Urinary bladder (tissue), 4 donors: ENCODE data around the gene MIGA1. TPM values are rescaled to one million over a fixed set of nuclear protein-coding genes. Genes with fewer than 3 reads are reported as not detected.
"Not testable (repeated sequence)": the region's sequence is repeated elsewhere in the genome, so short reads cannot be mapped to it uniquely, and the experiment has no call there.

Experiments used
- DNase-seq: peaks from one replicate; pipeline ENCODE4 v3.0.0-alpha.2; 2015; ENCODE audit errors: extremely low spot score
- H3K27ac ChIP-seq: one replicate; pipeline ENCODE4 v1.5.1; 2013; ENCODE audit warnings: low read depth, mild to moderate bottlenecking, moderate library complexity
- H3K36me3 ChIP-seq: one replicate; pipeline ENCODE4 v1.6.1; 2013; ENCODE audit warnings: mild to moderate bottlenecking, moderate library complexity; ENCODE audit not compliant: insufficient read depth
- H3K4me1 ChIP-seq: one replicate; pipeline ENCODE4 v1.6.1; 2013; ENCODE audit warnings: mild to moderate bottlenecking, moderate library complexity; ENCODE audit not compliant: insufficient read depth
- H3K4me3 ChIP-seq: one replicate; pipeline ENCODE4 v1.5.1; 2013; ENCODE audit warnings: low read depth, low read length
- WGBS: extraction: QIAGEN DNeasy Blood & Tissue Kit; methylation state at CpG from one replicate; pipeline ENCODE4 v1.1.7; 2013; 5-methylcytosine and 5-hydroxymethylcytosine counted together
- polyA plus RNA-seq: library from polyadenylated mRNA; stranded (reverse); fragments of 200-250 nt; gene quantifications from one replicate; pipeline ENCODE4 v1.2.3, GENCODE V29; 2013
- total RNA-seq: library from RNA; depleted of rRNA; stranded (reverse); fragments of >200 nt; gene quantifications from one replicate; pipeline ENCODE4 v1.2.3, GENCODE V29; 2014
- donor health status: healthy with polysubstance abuse.
- donor health status: healthy.

The MIGA1 gene
- total and polyA plus RNA-seq, 2 donors: 8.7 to 30.2 TPM

GRCh38 chr1:77776007-77776700 is 3.3 kb upstream of the MIGA1 start:
- H3K4me1 ChIP-seq: no peaks in the 10 kb centered on the region
- no peak overlapping the region for H3K27ac ChIP-seq
- H3K4me3 ChIP-seq: no peak overlapping the region
- no peaks in the 10 kb centered on the region for H3K36me3 ChIP-seq
- DNase-seq: no peak
- 62% methylated on average over 7 of the region's 7 CpGs for WGBS

- H3K36me3 ChIP-seq: peaks cover 2% of the 10 kb centered on the region
- no peaks in the 10 kb centered on the region for H3K4me1 ChIP-seq
- WGBS: 84% methylated on average over 1 of the region's 1 CpG
- no peak for DNase-seq
- no peak overlapping the region for H3K4me3 ChIP-seq
- no peak overlapping the region for H3K27ac ChIP-seq
Measured at GRCh38 chr1:77781683-77782082, 2.2 kb downstream of the MIGA1 start.

- 83% methylated on average over 2 of the region's 2 CpGs for WGBS
- DNase-seq: no peak
- H3K36me3 ChIP-seq: peaks cover 2% of the 10 kb centered on the region
- H3K4me3 ChIP-seq: no peak overlapping the region
- H3K4me1 ChIP-seq: no peaks in the 10 kb centered on the region
- H3K27ac ChIP-seq: no peak overlapping the region
Measured at GRCh38 chr1:77783141-77783540, 3.7 kb downstream of the MIGA1 start.

- not testable (repeated sequence) for H3K36me3 ChIP-seq, H3K27ac ChIP-seq, H3K4me3 ChIP-seq, DNase-seq, H3K4me1 ChIP-seq
- 95% methylated on average over 2 of the region's 2 CpGs for WGBS
Measured at GRCh38 chr1:77786093-77786741, 6.8 kb downstream of the MIGA1 start.

- 97% methylated on average over 3 of the region's 3 CpGs for WGBS
- no peak for DNase-seq
- no peak overlapping the region for H3K4me3 ChIP-seq
- H3K36me3 ChIP-seq: no peaks in the 10 kb centered on the region
- H3K27ac ChIP-seq: no peak overlapping the region
- H3K4me1 ChIP-seq: no peaks in the 10 kb centered on the region
Measured at GRCh38 chr1:77794550-77794949, 15.1 kb downstream of the MIGA1 start.

- 82% methylated on average over 5 of the region's 5 CpGs for WGBS
- Histone ChIP-seq H3K36me3 (no peaks in the 10 kb centered on the region), H3K27ac (no peak overlapping the region), H3K4me1 (no peaks in the 10 kb centered on the region), H3K4me3 (no peak overlapping the region)
- no peak for DNase-seq
Measured at GRCh38 chr1:77796695-77797405, 17.4 kb downstream of the MIGA1 start.

- no peak overlapping the region for H3K4me3 ChIP-seq
- DNase-seq: no peak
- H3K36me3 ChIP-seq: peaks cover 2% of the 10 kb centered on the region
- no peak overlapping the region for H3K27ac ChIP-seq
- no peaks in the 10 kb centered on the region for H3K4me1 ChIP-seq
Measured at GRCh38 chr1:77797991-77798390, 18.5 kb downstream of the MIGA1 start.

GRCh38 chr1:77802026-77802425 is 22.6 kb downstream of the MIGA1 start:
- 95% methylated on average over 2 of the region's 2 CpGs for WGBS
- DNase-seq: no peak
- Histone ChIP-seq H3K27ac (no peak overlapping the region), H3K4me3 (no peak overlapping the region), H3K4me1 (no peaks in the 10 kb centered on the region), H3K36me3 (peaks cover 2% of the 10 kb centered on the region)

GRCh38 chr1:77803371-77803770 is 23.9 kb downstream of the MIGA1 start:
- no peak overlapping the region for H3K27ac ChIP-seq
- DNase-seq: no peak
- 94% methylated on average over 2 of the region's 2 CpGs for WGBS
- no peak overlapping the region for H3K4me3 ChIP-seq
- H3K4me1 ChIP-seq: no peaks in the 10 kb centered on the region
- H3K36me3 ChIP-seq: peaks cover 2% of the 10 kb centered on the region

GRCh38 chr1:77809787-77810462 is 30.5 kb downstream of the MIGA1 start:
- not testable (repeated sequence) for H3K27ac ChIP-seq, DNase-seq, H3K4me1 ChIP-seq, H3K4me3 ChIP-seq, H3K36me3 ChIP-seq
- 81% methylated on average over 1 of the region's 3 CpGs for WGBS

GRCh38 chr1:77811589-77811988 is 32.1 kb downstream of the MIGA1 start:
- not testable (repeated sequence) for H3K4me3 ChIP-seq, H3K27ac ChIP-seq, DNase-seq, H3K4me1 ChIP-seq, H3K36me3 ChIP-seq
- over 99% methylated on average over 12 of the region's 21 CpGs for WGBS

- peaks cover 5% of the 10 kb centered on the region for H3K36me3 ChIP-seq
Measured at GRCh38 chr1:77817368-77818209, 38.1 kb downstream of the MIGA1 start.

GRCh38 chr1:77820121-77820520 is 40.7 kb downstream of the MIGA1 start:
- Histone ChIP-seq H3K27ac (no peak overlapping the region), H3K36me3 (peaks cover 3% of the 10 kb centered on the region), H3K4me3 (no peak overlapping the region), H3K4me1 (no peaks in the 10 kb centered on the region)
- WGBS: 91% methylated on average over 1 of the region's 1 CpG
- DNase-seq: no peak

More at GRCh38 chr1:77817368-77818209, 38.1 kb downstream of the MIGA1 start:
- Histone ChIP-seq H3K4me3 (no peak overlapping the region), H3K4me1 (no peaks in the 10 kb centered on the region), H3K27ac (no peak overlapping the region)
- no peak for DNase-seq
- 85% methylated on average over 7 of the region's 7 CpGs for WGBS
